Skeletal muscle tissue (tissue), 4 donors: ENCODE measurements around the gene CCDC142. TPM values are rescaled to one million over a fixed set of nuclear protein-coding genes. Genes with fewer than 3 reads are reported as not detected.

Experiments used
- H3K27ac ChIP-seq: one replicate; pipeline ENCODE4 v1.7.0; 2013; ENCODE audit warnings: mild to moderate bottlenecking, low read depth, low read length, inconsistent platforms
- H3K27me3 ChIP-seq, 3 donors: one replicate each; pipeline ENCODE4 v1.7.0; 2013; ENCODE audit warnings: low read length in 3 of 3; ENCODE audit not compliant: control insufficient read depth in 3 of 3, insufficient read depth in 3 of 3
- H3K36me3 ChIP-seq, 3 donors: one replicate each; pipeline ENCODE4 v1.7.0; 2013; ENCODE audit warnings: low read length in 3 of 3; ENCODE audit not compliant: control insufficient read depth in 3 of 3, insufficient read depth in 3 of 3
- H3K4me1 ChIP-seq, 3 donors: one replicate each; pipeline ENCODE4 v1.7.0; 2013; ENCODE audit warnings: low read length in 3 of 3, mild to moderate bottlenecking in 3 of 3; ENCODE audit not compliant: control insufficient read depth in 3 of 3, insufficient read depth in 3 of 3
- H3K4me3 ChIP-seq, 3 donors: one replicate each; pipeline ENCODE4 v1.7.0; 2013; ENCODE audit warnings: low read length in 3 of 3
- H3K9ac ChIP-seq, 3 donors: one replicate each; pipeline ENCODE4 v1.7.0; 2013; ENCODE audit warnings: low read length in 3 of 3, mild to moderate bottlenecking in 3 of 3, moderate library complexity in 2 of 3, low read depth in 1 of 3
- H3K9me3 ChIP-seq, 3 donors: one replicate each; pipeline ENCODE4 v1.7.0; 2013; ENCODE audit warnings: low read length in 3 of 3; ENCODE audit not compliant: control insufficient read depth in 3 of 3
- total RNA-seq: library from RNA; depleted of rRNA; stranded (reverse); fragments of >200 nt; gene quantifications from one replicate; pipeline ENCODE4 v1.2.3, GENCODE V29; 2014
- donor health status: Osteomylitis.

Gene CCDC142
- total RNA-seq, 1 donor from 2014 or later, result 30.3 TPM

GRCh38 chr2:74436111-74436805, 46.5 kb downstream of the CCDC142 start:
- H3K27ac ChIP-seq, result no peak overlapping the region
- no peaks in the 10 kb centered on the region for H3K9me3 ChIP-seq
- peaks cover 0 to 22% (median 13%) of the 10 kb centered on the region in 3 donors for H3K27me3 ChIP-seq
- H3K9ac ChIP-seq, result peak overlapping the region in 1 of 3 donors; percentile 17
- H3K4me1 ChIP-seq, result peaks cover 21 to 28% (median 25%) of the 10 kb centered on the region in 3 donors
- H3K4me3 ChIP-seq, result no peak overlapping the region
- H3K36me3 ChIP-seq, result peaks cover 6 to 12% (median 9%) of the 10 kb centered on the region in 3 donors

- Histone ChIP-seq H3K9me3 (no peaks in the 10 kb centered on the region), H3K36me3 (peaks cover 25 to 49% (median 37%) of the 10 kb centered on the region in 3 donors), H3K27ac (no peak overlapping the region), H3K9ac (no peak overlapping the region), H3K27me3 (no peaks in the 10 kb centered on the region), H3K4me1 (no peaks in the 10 kb centered on the region), H3K4me3 (no peak overlapping the region)
These were observed 52.3 kb downstream of the CCDC142 start for GRCh38 chr2:74430502-74430901.

- no peak overlapping the region for H3K4me3 ChIP-seq
- H3K9ac ChIP-seq, result no peak overlapping the region
- H3K9me3 ChIP-seq, result no peaks in the 10 kb centered on the region
- peaks cover 25 to 52% (median 37%) of the 10 kb centered on the region in 3 donors for H3K36me3 ChIP-seq
- H3K27me3 ChIP-seq, result no peaks in the 10 kb centered on the region
- H3K4me1 ChIP-seq, result no peaks in the 10 kb centered on the region
- no peak overlapping the region for H3K27ac ChIP-seq
These were observed 53.0 kb downstream of the CCDC142 start for GRCh38 chr2:74429487-74430451.

DNA sequence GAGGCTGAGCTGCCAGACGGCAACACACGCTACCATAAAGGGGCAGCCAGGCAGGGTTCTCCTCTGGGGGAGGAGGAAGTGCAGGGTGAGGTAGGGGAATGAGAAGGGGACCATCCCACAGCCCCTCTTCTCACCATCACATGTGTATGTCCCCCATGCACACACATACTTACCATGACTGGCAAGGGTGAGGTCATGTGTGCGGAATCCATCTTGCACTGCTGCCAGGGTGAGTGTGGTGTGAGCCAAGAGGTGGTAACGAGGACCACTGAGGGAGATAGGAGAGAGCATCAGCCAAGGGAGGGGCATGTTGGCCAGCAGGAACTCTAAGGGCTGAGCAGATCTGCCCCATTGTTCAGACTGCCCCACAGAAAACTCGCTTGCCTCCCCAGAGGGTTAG, 54.1 kb downstream of the CCDC142 start:
- H3K27me3 ChIP-seq, result no peaks in the 10 kb centered on the region
- H3K9me3 ChIP-seq, result no peaks in the 10 kb centered on the region
- H3K4me3 ChIP-seq, result no peak overlapping the region
- no peaks in the 10 kb centered on the region for H3K4me1 ChIP-seq
- H3K27ac ChIP-seq, result no peak overlapping the region
- peak overlapping the region in 1 of 3 donors; percentile 6 for H3K9ac ChIP-seq
- H3K36me3 ChIP-seq, result peaks cover 25 to 52% (median 37%) of the 10 kb centered on the region in 3 donors

- Histone ChIP-seq H3K36me3 (peaks cover 25 to 52% (median 36%) of the 10 kb centered on the region in 3 donors), H3K27me3 (peaks cover 0 to 6% (median 5%) of the 10 kb centered on the region in 3 donors), H3K4me3 (no peak overlapping the region), H3K9ac (no peak overlapping the region), H3K9me3 (no peaks in the 10 kb centered on the region), H3K4me1 (no peaks in the 10 kb centered on the region), H3K27ac (no peak overlapping the region)
These were observed 55.2 kb downstream of the CCDC142 start for GRCh38 chr2:74427551-74427950.

DNA sequence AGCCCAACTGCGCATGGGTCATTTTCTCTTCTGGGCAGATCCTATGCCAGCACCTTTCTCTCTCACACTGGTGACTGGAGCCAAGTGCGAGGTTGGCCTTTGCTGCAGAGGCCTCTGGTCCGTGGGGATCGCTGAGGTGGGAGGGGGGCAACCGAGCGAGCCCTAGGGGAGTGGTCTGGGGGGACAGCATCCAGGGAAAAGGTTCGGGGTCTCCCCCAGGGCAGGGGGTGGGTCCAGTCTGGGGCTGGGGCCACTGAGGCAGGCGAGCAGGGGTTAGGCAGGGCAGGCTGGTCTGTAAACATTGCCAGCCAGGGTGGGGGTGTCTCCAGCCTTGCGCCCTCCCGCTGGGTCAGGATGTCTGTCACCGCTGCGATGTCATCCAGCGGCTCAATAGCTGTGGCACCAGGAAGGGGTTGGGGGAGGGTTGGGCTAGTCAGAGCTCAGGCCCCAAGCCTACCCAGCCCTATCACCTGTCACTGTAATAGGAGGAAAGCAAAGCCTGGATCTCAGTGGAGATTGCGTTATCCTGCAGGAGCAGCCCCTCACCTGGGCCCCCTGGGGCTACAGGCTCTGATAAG, 56.5 kb downstream of the CCDC142 start:
- Histone ChIP-seq H3K27ac (no peak overlapping the region), H3K9ac (no peak overlapping the region), H3K4me1 (peaks cover 10 to 11% (median 10%) of the 10 kb centered on the region in 3 donors), H3K9me3 (no peaks in the 10 kb centered on the region), H3K4me3 (no peak overlapping the region), H3K27me3 (peaks cover 2 to 18% (median 16%) of the 10 kb centered on the region in 3 donors), H3K36me3 (peaks cover 19 to 40% (median 28%) of the 10 kb centered on the region in 3 donors)

GRCh38 chr2:74425523-74425922, 57.3 kb downstream of the CCDC142 start:
- no peaks in the 10 kb centered on the region for H3K9me3 ChIP-seq
- no peak overlapping the region for H3K27ac ChIP-seq
- H3K4me3 ChIP-seq, result no peak overlapping the region
- no peak overlapping the region for H3K9ac ChIP-seq
- peaks cover 18 to 37% (median 22%) of the 10 kb centered on the region in 3 donors for H3K36me3 ChIP-seq
- peaks cover 12 to 15% (median 13%) of the 10 kb centered on the region in 3 donors for H3K4me1 ChIP-seq
- peaks cover 6 to 21% (median 19%) of the 10 kb centered on the region in 3 donors for H3K27me3 ChIP-seq

DNA sequence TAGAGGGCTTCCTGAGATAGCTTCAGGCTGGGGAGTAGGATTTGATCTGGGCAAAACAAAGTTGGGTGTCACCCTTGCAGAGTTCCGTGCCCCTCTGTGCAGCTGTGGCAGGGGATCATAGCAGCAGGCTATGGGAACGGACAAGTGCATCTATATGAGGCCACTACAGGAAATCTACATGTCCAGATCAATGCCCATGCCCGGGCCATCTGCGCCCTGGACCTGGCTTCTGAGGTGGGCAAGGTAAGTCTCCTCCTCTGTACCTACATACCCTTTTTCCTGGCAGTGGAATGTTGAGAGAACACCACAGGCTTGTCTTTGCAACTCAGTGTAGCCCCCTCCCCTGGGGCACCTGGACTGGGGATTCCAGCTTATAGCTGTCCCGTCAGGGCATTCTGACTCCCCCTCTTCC, 57.8 kb downstream of the CCDC142 start:
- Histone ChIP-seq H3K9ac (no peak overlapping the region), H3K27me3 (peaks cover 8 to 23% (median 19%) of the 10 kb centered on the region in 3 donors), H3K9me3 (no peaks in the 10 kb centered on the region), H3K36me3 (peaks cover 14 to 32% (median 17%) of the 10 kb centered on the region in 3 donors), H3K27ac (no peak overlapping the region), H3K4me1 (peaks cover 12 to 15% (median 13%) of the 10 kb centered on the region in 3 donors), H3K4me3 (no peak overlapping the region)

- H3K36me3 ChIP-seq, result peaks cover 10 to 26% (median 13%) of the 10 kb centered on the region in 3 donors
- no peak overlapping the region for H3K4me3 ChIP-seq
- peaks cover 12 to 15% (median 13%) of the 10 kb centered on the region in 3 donors for H3K4me1 ChIP-seq
- H3K27me3 ChIP-seq, result peaks cover 8 to 23% (median 19%) of the 10 kb centered on the region in 3 donors
- H3K9me3 ChIP-seq, result no peaks in the 10 kb centered on the region
- H3K9ac ChIP-seq, result no peak overlapping the region
- no peak overlapping the region for H3K27ac ChIP-seq
These were observed 58.4 kb downstream of the CCDC142 start for GRCh38 chr2:74424139-74424992.
